Posterior vena cava (tissue), 2 donors: ENCODE results near the gene COPS9. TPM values are rescaled to one million over a fixed set of nuclear protein-coding genes. Genes with fewer than 3 reads are reported as not detected.

Source experiments
- DNase-seq: peaks from one replicate; pipeline ENCODE4 v3.0.0-alpha.2; 2020; ENCODE audit warnings: low spot score
- intact Hi-C, 2 donors: fragments of 100-400 bp; cut with DNase I; formaldehyde crosslinking; loops; one replicate each; pipeline versions ENCODE4 v1.14.1 to v1.14.2; 2022 to 2023
- total RNA-seq, 2 donors: library from RNA; stranded (reverse); fragmentation: NEBNext Ultra II Directional; extraction: Animal tissue kit (Norgen Biotek cat#: 25700); gene quantifications; one replicate each; pipeline ENCODE4 v1.2.1, GENCODE V29; 2021
- donor health status: DM: yes; HTN: yes; CAD: no.
- donor health status: DM: yes; HTN: yes; CAD: no.

The COPS9 gene
- total RNA-seq, 2 donors from 2014 or later = 93.3 to 127 TPM

DNA sequence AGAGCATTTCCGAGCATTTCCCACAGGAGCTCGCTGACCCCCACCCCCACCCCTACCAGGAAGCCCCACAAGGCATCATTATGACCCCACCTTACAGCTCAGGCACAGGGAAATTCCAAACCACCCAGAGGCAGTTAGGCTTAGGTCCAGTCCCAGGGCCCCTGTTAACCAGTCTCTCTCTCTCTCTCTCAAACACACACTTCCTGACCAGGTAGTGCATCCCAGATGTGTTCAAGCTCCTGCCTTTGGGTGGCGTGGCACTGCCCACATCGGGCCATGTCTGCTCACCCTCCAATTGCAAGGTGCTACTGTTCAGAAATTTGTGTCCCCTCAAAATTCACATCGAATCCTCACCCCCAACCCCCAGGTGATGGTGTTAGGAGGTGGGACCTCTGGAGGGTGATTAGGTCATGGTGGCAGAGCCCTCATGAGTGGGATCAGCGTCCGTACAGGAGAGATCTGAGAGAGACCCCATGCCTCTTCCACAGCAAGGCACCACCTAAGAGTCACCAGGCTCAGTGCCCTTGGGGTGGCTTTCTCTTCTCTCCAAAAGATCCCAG, 8.8 kb downstream of the COPS9 start:
- DNase-seq = peak; percentile 29
- intact Hi-C loops = no loop called here

DNA sequence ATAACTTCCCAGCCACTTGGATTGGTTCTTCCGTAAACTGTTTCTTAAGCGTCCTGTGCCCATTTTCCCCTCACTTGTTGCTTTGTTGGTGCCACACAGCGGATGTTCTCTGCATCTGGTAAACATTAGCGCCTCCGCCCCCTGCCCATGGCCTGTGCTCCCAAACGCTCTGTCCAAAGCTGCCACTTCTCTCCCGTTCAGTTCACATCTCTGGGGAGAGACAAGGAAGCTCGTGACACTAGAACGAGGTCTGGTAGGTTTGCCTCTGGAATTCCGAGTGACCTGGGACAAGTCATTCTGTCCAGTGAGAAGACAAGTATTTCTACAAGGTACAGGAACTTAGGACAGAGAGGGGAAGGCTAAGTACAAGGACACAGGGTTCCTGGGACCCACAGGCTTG, 9.4 kb downstream of the COPS9 start:
- intact Hi-C loops = no loop called here
- DNase-seq = peak; percentile 29

DNA sequence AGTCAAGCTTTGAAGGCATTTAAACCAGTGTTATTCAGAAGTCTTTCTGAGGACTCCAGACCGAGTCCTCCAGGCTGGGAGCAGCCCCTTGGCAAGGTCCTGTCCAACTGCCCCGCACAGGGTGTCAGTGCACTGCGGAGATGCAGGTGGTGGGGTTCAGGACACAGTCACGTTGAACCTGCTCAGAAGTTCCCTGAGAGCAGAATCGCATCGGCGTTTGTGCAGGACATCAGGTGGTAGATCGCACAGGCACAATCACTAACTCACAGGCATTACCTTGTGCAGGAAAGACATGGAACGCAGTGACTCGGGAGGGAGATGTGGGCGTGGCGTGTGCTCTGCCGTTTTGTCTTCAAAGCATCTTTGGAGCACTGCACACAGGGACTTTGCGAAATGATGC, 10.4 kb downstream of the COPS9 start:
- intact Hi-C loops = no loop called here
- DNase-seq = peak; percentile 52

DNA sequence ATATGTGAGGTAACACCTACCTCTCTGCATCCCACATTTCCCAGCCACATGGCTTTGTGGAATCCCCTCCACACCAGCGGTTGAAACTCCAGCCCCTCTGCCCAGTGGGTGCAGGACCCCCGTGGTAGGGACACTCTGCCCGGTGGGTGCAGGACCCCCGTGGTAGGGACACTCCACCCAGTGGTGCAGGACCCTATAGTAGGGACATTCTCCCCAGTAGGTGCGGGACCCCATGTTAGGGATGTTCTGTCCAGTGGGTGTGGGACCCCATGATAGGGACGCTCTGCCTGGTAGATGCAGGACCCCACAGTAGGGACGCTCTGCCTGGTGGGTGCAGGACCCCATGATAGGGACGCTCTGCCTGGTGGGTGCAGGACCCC, 11.5 kb downstream of the COPS9 start:
- DNase-seq = peak; percentile 48
- intact Hi-C loops = no loop called here

DNA sequence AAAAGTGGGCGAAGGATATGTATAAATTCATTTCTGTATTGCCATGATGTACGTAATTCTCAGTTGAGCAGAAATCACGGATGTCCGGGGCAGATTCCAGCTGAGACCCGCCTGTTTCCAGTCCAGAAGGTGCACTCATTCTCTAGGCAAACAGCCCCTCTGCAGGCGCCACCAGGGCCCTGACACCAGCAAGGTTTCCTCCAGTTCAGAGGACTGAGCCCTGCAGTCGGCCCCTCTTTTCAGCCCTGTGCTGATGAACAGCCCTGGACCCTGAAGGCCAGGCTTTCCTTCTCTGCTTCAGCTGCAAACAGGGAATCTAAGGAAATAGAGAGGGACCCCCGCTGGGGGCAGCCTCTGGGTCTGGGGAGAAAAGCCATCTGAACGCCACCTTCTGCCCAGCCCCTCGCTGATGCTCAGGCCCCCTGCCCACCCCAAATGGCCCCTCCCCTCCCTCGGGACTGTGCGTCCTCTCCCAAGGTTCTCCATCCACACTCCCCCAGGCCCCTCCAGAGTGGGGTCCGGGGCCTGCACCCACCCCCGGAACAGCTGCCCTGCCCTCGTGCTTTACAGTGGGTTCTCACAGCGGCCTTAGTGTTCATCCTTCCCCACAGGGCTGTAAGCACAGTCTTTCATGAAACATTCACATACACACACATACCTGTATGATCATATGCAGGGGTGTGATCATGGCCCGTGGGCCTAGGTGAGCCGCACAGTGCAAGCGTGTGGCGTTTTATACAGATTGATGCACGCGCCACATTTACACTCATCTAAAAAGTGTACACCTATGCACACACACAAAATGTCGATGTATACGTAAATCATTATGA, 12.1 kb downstream of the COPS9 start:
- intact Hi-C loops = no loop called here
- DNase-seq = peak; percentile 45

DNA sequence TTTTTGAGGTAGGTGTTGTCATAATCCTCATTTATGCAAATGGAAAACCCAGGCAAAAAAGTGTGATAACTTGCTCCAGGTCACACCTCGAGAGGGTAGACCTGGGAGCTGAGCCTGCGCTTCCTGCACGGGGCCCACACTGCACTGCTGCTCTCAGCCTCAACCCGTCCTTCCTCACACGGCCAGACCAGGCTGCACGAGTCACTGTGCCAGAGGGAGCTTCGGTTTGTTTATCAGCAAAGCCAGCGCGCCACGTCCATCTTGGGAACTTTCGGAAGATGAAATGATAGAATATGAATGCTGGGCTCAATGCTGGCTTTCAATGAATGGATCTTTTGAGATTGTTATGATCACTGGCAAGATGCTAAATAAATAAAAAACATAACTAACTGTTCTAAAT, 14.4 kb downstream of the COPS9 start:
- intact Hi-C loops = no loop called here
- DNase-seq = peak; percentile 31

DNA sequence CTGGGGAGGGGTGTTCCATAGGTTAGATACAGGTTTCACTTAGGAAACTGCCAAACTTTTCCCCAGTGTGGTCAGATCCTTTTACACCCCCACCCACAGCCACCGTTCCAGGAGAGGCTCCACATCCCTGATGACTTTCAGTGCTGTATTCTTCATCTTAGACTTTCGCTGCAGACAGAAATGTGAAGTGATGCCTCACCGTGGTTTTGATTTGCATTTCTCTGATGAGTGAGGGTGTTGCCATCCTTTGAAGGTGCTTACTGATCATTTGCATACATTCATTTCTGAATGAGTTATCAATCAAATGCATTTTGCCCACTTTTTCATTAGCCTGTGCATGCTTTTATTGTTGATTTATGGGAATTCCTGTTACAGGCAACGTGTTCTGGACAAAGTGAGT, 14.9 kb downstream of the COPS9 start:
- intact Hi-C loops = no loop called here

DNA sequence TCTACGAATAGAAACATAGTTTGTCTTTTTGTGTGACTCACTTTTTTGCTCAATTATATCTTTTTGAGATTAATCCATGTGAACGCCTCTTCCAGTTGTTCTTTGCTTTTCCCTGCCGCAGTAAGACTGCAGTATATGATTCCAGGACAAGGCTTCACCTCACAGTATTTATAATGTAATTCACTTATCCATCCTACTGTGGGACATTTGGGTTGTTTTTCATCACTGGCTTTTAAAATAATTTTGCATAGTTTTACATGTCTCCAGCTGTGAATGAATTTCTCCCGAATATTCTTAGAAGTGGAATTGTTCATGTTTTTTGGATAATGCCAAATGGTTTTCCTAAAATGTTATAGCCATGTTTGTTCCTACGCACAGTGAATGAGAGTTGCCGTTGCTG, 21.9 kb downstream of the COPS9 start:
- intact Hi-C loops = no loop called here
- no peak for DNase-seq

More for the DNA sequence above, 14.9 kb downstream of the COPS9 start:
- no peak for DNase-seq

DNA sequence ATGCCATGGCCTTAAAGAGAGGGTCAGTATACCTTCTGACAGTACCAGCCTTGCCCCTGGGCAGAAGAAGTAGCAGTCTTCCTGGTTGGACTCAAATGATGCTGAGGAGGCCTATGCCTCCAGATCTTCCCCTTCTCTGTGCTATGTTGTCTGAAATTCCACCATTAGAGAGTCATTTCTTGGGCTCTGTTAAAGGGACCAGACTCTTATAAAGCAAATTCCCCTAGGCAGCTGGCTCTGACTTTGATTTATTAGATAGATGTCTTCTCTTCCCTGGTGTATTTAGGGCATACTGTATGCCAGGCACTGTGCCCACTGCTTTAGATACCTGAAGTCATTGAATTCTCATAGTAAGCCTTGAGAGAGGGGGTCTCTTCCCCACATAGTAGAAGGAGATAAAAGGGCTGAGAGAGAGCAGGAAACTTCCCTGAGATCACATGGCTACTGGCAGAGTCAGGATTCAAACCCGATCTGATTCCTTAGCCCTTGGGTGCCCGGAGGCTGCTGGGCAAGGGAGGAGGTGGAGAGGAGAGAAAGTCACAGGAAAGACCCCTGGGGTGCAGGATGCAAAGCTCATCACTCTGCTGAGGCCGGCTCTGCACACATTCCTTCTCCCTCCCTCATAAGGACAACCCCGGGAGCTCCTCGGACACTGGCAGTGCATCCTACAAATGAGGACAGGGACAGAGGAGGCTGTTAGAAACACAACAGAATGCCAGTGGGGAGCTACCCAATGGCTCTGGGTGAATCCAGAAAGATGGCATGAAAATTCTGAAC, 23.0 kb downstream of the COPS9 start:
- no peak for DNase-seq
- intact Hi-C loops = no loop called here

DNA sequence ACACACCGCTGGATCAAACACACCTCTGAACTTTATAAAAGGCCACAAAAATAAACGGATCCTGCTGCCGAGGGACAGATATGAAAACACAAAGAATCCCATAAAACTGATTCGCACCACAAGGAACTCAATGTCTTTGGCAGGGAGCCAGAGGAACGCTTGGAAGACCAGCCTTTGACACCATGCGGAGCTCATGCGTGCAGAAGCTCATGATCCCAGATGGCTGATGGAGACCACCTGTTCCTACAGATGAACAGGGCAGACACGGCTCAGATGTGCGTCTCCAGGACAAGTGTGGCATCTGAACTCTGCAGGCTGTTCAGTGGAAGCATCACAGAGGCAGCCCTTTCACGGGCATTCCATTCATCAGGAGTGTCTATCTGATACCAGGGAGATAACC, 24.9 kb downstream of the COPS9 start:
- intact Hi-C loops = no loop called here
- no peak for DNase-seq

DNA sequence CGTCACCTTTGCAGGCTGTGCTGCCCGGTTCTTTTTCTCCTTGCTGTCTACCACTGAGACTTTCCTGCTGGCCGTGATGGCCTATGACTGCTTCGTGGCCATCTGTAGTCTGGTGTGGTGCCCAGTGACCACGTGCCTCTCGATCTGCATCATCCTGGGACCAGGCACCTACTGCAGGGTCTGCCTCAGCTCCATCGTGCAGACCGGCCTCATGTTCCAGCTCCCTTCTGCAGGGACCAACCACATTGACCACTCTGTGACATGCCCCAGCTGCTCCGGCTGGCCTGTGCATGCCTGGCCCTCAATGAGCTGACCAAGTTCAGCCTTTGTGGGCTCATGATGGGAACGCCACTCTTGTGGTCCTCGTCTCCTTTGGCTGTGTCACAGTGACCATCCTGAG, 26.7 kb downstream of the COPS9 start:
- no peak for DNase-seq
- intact Hi-C loops = no loop called here

DNA sequence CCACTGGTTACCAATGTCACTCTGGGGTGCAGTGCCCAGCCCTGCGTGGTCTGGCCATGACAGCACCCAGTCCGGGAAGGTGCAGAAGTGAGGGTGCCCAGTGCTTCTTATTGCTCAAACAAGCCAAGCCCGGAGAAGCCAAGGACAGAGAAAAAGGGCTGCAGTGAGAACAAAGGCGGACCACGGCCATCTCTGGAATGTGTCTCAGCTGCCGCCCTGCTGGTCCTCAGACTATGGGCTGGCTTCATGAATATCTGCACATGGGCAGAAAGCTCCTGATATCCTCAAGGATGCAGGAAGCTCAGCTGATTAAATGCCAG, 28.7 kb downstream of the COPS9 start:
- no peak for DNase-seq
- intact Hi-C loops = no loop called here

DNA sequence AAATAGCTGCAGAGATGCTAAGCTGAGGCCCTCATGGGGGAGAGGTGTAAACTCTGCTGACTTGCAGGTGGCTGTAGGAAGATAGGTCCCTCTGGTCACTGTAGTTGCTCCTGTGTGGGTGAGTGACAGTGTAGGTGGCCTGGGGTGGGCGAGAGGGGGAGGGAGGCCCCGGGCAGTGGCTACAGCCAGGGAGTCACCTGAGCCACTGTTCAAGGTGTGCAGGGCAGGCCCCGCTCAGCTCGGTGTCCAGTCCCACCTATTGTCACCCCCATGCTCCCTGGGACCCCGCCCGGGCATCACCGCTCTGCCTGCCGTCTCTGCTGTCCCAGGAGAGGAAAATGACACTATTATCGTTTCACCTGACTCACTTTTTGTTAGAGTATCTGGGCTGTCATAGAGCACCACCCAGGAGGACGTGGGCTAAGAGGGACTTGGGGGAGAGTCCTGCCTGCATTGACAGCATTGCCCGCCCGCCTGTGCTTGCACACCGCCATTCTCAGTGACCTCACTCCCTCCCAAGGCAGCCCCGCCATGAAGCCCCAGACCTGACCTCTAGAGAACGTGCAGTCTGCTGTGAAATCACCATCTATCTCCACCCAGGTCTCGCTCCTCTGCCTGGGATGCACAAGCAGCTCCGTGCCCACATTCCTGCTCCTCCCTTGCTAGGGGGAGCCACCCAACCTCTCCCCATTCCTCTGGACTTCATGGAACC, 29.2 kb downstream of the COPS9 start:
- intact Hi-C loops = no loop called here

DNA sequence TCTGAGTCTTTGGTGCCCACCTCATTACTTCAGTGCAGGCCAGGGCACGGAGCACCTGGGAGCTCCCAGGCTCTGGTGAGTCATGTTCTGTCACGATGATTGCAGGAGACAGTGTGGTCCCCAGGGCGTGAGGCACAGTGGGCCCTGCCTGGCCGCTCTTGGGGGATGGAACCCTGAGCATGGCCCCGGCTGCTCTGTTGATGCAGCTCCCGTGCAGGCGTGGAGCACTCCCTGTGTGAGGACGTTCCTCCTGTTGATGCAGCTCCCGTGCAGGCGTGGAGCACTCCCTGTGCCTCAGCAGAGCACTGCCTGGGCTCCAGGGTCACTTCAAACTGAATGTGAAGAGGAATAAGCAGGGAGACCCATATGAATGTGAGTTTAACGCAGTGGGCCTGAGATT, 30.1 kb downstream of the COPS9 start:
- intact Hi-C loops = no loop called here
- DNase-seq = no peak

More for the DNA sequence above, 29.2 kb downstream of the COPS9 start:
- DNase-seq = no peak

DNA sequence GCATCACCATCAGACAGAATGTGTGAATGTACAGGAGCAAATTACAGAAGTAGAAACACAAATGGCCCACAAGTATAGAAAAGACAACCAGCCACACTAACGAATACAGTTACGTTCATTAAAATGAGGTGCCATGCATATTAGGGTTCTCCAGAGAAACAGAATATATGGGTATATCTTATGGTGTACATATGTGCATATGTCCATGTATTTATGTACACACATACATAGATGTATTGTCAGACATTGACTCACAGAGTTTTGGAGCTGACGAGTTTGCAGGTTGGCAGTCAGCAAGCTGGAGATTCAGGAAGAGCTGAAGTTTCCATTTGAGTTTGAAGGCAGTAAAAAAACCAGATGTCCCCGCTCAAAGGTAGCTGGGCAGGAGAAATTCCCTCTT, 33.0 kb downstream of the COPS9 start:
- intact Hi-C loops = no loop called here

DNA sequence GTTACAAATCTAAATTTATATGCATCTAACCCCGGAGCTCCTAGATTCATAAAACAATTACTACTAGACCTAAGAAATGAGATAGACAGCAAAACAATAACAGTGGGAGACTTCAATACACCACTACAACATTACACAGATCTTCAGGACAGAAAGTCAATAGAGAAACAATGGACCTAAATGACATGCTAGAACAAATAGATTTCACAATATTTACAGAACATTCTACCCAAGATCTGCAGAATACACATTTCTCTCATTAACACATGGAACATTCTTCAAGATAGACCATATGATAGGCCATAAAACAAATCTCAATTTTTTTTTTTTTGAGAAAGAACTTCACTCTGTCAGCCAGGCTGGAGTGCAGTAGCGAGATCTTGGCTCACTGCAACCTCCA, 37.8 kb downstream of the COPS9 start:
- no peak for DNase-seq
- intact Hi-C loops = no loop called here

More for the DNA sequence above, 33.0 kb downstream of the COPS9 start:
- no peak for DNase-seq

DNA sequence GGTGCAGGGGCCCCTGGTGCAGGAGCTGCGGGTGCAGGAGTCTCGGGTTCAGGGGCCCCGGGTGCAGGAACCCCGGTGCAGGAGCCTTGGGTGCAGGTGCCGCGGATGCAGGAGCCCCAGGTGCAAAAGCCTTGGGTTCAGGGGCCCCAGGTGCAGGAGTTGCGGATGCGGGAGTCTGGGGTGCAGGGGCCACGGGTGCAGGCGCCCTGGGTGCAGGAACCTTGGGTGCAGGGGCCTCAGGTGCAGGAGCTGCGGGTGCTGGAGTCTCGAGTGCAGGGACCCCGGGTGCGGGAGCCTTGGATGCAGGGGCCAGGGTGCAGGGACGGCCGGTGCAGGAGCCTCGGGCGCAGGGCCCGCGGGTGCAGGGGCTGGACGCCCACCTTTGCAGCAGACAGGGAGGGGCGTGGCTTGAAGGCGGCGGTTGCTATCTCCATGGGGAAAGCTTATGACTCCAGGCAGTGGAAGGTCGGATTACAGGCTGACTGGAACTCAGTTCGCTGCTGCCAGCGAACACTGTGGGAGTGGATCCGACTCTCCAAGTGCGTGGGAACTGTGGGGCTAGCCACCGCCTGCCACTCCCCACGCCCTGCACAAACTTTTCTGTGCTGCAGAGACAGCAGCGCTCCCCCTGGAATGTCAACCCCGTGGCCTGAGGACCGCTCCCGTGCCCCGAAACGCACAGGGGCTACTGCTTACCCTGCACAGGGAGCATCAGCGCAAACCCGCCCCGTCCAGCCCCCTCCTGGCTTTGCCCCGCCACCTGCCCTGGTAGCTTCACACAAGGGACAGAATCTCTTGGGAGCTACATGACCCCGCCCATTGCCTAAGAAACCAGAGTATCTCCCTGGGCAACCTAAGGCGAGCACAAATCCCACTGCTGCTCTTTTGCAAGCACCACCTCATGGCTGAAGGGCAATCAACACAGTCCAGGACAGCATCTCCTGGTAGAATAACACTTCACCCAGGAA, 40.3 kb downstream of the COPS9 start:
- no peak for DNase-seq
- intact Hi-C loops = no loop called here

DNA sequence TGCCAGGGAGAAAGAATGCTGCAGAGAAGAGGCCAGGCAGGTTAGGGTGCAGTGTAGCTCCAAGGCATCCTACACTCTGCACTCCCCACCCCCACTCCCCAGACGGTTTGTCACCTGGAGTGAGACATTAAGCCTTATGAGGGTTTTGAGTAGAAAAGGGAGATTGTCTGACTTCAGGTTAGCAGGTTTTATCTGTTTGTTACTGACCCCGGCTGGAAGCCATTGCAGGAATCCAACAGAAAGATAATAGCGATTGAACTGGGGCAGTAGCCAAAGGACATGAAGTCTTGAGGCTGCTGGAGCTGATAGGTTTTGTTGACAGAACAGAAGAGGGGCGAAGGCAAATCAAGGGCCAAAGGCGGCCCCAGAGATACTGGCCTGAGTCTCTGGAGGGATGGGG, 46.8 kb downstream of the COPS9 start:
- intact Hi-C loops = no loop called here
- DNase-seq = no peak

DNA sequence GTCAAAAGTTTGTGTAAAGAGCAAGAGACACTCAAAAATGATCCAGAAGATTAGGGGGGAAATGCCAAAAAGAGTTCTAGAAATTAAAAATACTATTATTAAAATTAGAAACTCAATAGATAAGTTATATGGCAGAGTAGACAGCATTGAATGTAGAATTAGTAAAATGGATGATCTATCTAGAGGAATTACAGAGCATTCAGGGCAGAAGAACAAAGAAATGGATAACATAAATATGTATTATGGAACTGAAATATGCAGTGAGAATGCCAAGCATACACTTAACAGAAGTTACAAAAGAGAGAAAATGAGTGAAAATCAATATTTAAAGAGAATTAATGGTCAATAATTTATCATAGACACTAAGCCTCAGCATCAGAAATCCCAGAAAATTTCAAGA, 49.5 kb downstream of the COPS9 start:
- DNase-seq = no peak
- intact Hi-C loops = no loop called here
